Gastrocnemius medialis (tissue), 4 donors: ENCODE measurements around the gene ZFR. TPM values are rescaled to one million over a fixed set of nuclear protein-coding genes. Genes with fewer than 3 reads are reported as not detected.
"Not testable (repeated sequence)": the region's sequence is repeated elsewhere in the genome, so short reads cannot be mapped to it uniquely, and the experiment has no call there.

Experiments
- ATAC-seq, 2 donors: fragments of 150-250 bp; one replicate each; pipeline ENCODE4 v1.9.1; 2016
- DNase-seq, 2 donors: peaks; one replicate each; pipeline ENCODE4 v3.0.0-alpha.2; 2019
- H3K27ac ChIP-seq, 4 donors: fragments of 200-600 bp; sonication (generic); 1 replicate in 1 of 4; 2 replicates in 3 of 4; pipeline ENCODE4 v1.5.1; 2016 to 2018; ENCODE audit warnings: mild to moderate bottlenecking in 2 of 4, moderate library complexity in 1 of 4
- H3K27me3 ChIP-seq, 3 donors: fragments of 200-600 bp; sonication (generic) in 2 of 3; 1 replicate in 1 of 3; 2 replicates in 2 of 3; pipeline versions ENCODE4 v1.5.1 to v1.6.0; 2016 to 2019; ENCODE audit warnings: mild to moderate bottlenecking in 1 of 3, moderate library complexity in 1 of 3
- H3K36me3 ChIP-seq, 2 donors: fragments of 200-600 bp; sonication (generic) in 1 of 2; one replicate each; pipeline ENCODE4 v1.5.1; 2017 to 2018
- H3K4me1 ChIP-seq, 2 donors: fragments of 200-600 bp; sonication (generic) in 1 of 2; one replicate each; pipeline ENCODE4 v1.5.1; 2016 to 2017; ENCODE audit warnings: mild to moderate bottlenecking in 2 of 2
- H3K4me3 ChIP-seq, 4 donors: fragments of 200-600 bp; sonication (generic) in 3 of 4; 1 replicate in 1 of 4; 2 replicates in 3 of 4; pipeline ENCODE4 v1.5.1; 2016 to 2019; ENCODE audit warnings: mild to moderate bottlenecking in 2 of 4
- H3K9me3 ChIP-seq, 3 donors: fragments of 200-600 bp; sonication (generic) in 2 of 3; 1 replicate in 1 of 3; 2 replicates in 2 of 3; pipeline ENCODE4 v1.5.1; 2016 to 2019
- CTCF ChIP-seq, 5 experiments: fragments of 450-650 bp in 3 of 5; fragments of 200-600 bp in 2 of 5; sonication (generic) in 2 of 5; IDR thresholded peaks in 4 of 5; conservative IDR thresholded peaks in 1 of 5; 1 replicate in 4 of 5; 2 replicates in 1 of 5; pipeline ENCODE4 v1.5.1; 2016 to 2019; ENCODE audit warnings: antibody characterized with exemption in 5 of 5, mild to moderate bottlenecking in 3 of 5, moderate library complexity in 3 of 5
- POLR2A ChIP-seq, 2 donors: fragments of 450-650 bp; IDR thresholded peaks; one replicate each; pipeline ENCODE4 v1.6.1; 2017; ENCODE audit warnings: antibody characterized with exemption in 2 of 2, mild to moderate bottlenecking in 2 of 2, moderate library complexity in 2 of 2
- in situ Hi-C, 4 donors: fragments of 200-750 bp; cut with MboI; loops; one replicate each; pipeline versions ENCODE4 v1.15.0 to v1.8.0; 2017; ENCODE audit warnings: low sequenced_read_pairs in 4 of 4
- intact Hi-C: fragments of 100-400 bp; cut with DNase I; formaldehyde crosslinking; loops from one replicate; pipeline ENCODE4 v1.15.1; 2023; ENCODE audit warnings: low total_unique reads
- total RNA-seq, 4 donors: library from RNA; depleted of rRNA; stranded (reverse); fragments of >200 nt; gene quantifications; one replicate each; pipeline versions ENCODE4 v1.1.0 to v1.2.3, GENCODE V29; 2016

ZFR gene
- total RNA-seq, 4 donors from 2014 or later, result 84.0 to 109 (median 89.4) TPM

DNA sequence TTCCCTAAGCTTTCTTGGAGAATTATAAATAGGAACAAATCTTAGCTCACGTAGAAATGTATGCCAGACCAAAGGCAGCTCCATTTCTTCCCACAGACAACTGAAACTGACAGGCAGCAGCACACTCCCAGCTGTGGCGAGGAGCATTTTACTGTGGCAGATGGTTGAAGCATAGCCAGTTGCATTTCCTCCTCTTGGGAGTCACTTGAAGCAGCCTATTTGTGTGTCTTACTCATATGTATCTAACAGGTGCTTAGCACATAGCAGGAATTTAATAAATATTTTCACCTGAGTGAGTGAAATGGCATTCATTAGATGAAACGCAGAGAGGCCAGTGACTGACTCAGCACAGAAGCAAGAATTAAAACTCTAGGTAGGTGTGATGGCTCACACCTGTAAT lies 119.5 kb downstream of the ZFR start:
- Histone ChIP-seq H3K36me3 (no peaks in the 10 kb centered on the region), H3K4me3 (no peak overlapping the region), H3K9me3 (no peaks in the 10 kb centered on the region), H3K27ac (no peak overlapping the region), H3K27me3 (no peaks in the 10 kb centered on the region), H3K4me1 (no peaks in the 10 kb centered on the region)
- in situ Hi-C loops (loop anchor here (10.0 to 25.0 kb wide), 3 partner anchors 88 to 488 kb away; no protein-coding TSS in a partner anchor), intact Hi-C loops (no loop called here)
- DNase-seq, result no peak
- ATAC-seq, result peak in 1 of 2 donors; percentile 71
- TF ChIP-seq POLR2A (IDR thresholded peaks at IDR 0.05), result no peak
- TF ChIP-seq CTCF (IDR thresholded peaks at IDR 0.05 in 4 of 5, conservative IDR thresholded peaks at IDR 0.05 in 1 of 5), result no peak

DNA sequence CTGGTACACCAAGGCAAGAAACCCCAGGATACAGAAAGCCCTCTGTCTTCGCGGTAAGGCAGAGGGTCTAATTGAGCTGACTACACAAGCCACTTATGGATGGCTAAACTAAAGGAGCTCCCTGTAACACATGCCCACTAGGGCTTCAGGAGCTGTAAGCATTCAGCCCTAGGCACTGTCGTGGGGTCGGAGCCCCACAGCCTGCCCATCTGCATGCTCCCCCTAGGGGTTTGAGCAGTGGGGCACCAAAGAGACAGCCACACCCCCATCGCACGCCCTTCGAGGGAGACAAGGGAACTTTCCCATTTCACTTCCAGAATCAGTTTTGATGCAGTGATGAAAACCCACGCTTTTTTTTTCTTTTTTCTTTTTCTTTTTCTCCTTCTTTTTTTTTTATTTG lies 120.8 kb downstream of the ZFR start:
- no peak overlapping the region for H3K27ac ChIP-seq
- H3K36me3 ChIP-seq, result no peaks in the 10 kb centered on the region
- in situ Hi-C loops (loop anchor here in 3 of 4 donors (5.0 to 10.0 kb wide), 2 partner anchors 89 to 91 kb away; no protein-coding TSS in a partner anchor), intact Hi-C loops (no loop called here)
- DNase-seq (no peak), ATAC-seq (no peak)
- no peak overlapping the region for H3K4me3 ChIP-seq
- no peak for TF ChIP-seq CTCF (IDR thresholded peaks at IDR 0.05 in 4 of 5, conservative IDR thresholded peaks at IDR 0.05 in 1 of 5)
- TF ChIP-seq POLR2A (IDR thresholded peaks at IDR 0.05), result no peak
- no peaks in the 10 kb centered on the region for H3K9me3 ChIP-seq
- H3K4me1 ChIP-seq, result no peaks in the 10 kb centered on the region
- no peaks in the 10 kb centered on the region for H3K27me3 ChIP-seq

- H3K4me3 ChIP-seq, result no peak overlapping the region
- H3K27me3 ChIP-seq, result no peaks in the 10 kb centered on the region
- intact Hi-C loops, result no loop called here
- no peaks in the 10 kb centered on the region for H3K4me1 ChIP-seq
- no peaks in the 10 kb centered on the region for H3K9me3 ChIP-seq
- no peak overlapping the region for H3K27ac ChIP-seq
- ATAC-seq (no peak), DNase-seq (no peak)
- no peak for TF ChIP-seq CTCF (IDR thresholded peaks at IDR 0.05 in 4 of 5, conservative IDR thresholded peaks at IDR 0.05 in 1 of 5)
- TF ChIP-seq POLR2A (IDR thresholded peaks at IDR 0.05), result no peak
- in situ Hi-C loops, result loop anchor here in 3 of 4 donors (5.0 to 10.0 kb wide), 2 partner anchors 88 to 91 kb away; no protein-coding TSS in a partner anchor
- no peaks in the 10 kb centered on the region for H3K36me3 ChIP-seq
These were observed 121.7 kb downstream of the ZFR start for GRCh38 chr5:32322882-32323281.

DNA sequence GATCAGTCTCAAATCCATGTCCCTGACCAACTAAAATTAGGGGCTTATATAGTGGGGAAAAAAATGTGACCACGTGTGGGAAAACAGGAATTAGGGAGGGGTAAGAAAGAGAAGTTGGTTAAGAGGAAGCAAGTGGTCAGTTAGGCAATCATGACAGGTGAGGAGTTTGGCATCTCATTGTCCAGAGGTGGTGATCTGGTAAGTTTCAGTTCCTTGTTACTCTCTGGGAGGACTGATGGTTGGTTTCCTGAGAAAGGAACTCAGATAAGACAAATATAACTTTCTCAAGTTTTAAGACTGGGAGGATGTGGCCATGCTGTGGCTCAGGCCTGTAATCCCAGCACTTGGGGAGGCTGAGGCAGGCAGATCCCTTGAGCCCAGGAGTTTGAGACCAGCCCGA lies 122.8 kb downstream of the ZFR start:
- H3K4me3 ChIP-seq, intact Hi-C loops, DNase-seq, H3K9me3 ChIP-seq, H3K27ac ChIP-seq, H3K36me3 ChIP-seq, H3K27me3 ChIP-seq, H3K4me1 ChIP-seq, ATAC-seq: not testable (repeated sequence)
- in situ Hi-C loops, result loop anchor here in 3 of 4 donors (5.0 to 10.0 kb wide), 2 partner anchors 87 to 89 kb away; no protein-coding TSS in a partner anchor

DNA sequence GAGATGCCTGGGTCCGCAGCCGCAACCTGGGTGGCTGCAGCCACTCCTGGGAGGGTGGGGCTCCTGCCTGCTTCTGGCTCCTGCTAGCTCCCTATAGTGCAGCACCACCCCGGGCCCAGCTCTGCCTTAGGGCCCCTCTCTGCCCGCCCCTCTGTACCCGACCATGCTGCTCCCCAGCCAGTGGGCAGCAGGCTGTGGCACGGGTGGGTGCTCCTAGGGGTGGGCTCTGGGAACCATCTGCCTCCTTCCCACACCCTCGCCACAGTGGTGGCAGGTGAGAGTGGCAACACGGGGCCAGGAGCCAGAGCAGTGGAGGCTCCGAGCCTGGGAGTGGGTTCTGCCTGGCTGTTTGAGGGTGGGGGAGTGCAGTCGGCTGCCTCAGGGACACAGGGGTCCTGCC lies 124.0 kb downstream of the ZFR start:
- no peaks in the 10 kb centered on the region for H3K9me3 ChIP-seq
- no peaks in the 10 kb centered on the region for H3K4me1 ChIP-seq
- ATAC-seq, result no peak
- in situ Hi-C loops (loop anchor here in 3 of 4 donors (5.0 to 10.0 kb wide), 2 partner anchors 86 to 88 kb away; no protein-coding TSS in a partner anchor), intact Hi-C loops (no loop called here)
- H3K27me3 ChIP-seq, result no peaks in the 10 kb centered on the region
- H3K27ac ChIP-seq, result no peak overlapping the region
- DNase-seq, result no peak
- no peaks in the 10 kb centered on the region for H3K36me3 ChIP-seq
- TF ChIP-seq POLR2A (IDR thresholded peaks at IDR 0.05) (no peak), CTCF (IDR thresholded peaks at IDR 0.05 in 4 of 5, conservative IDR thresholded peaks at IDR 0.05 in 1 of 5) (no peak)
- no peak overlapping the region for H3K4me3 ChIP-seq
